ENCODE measurements around the gene TRIM29.

TRIM29 gene

GRCh38 chr11:120119121-120119520, 18.8 kb downstream of the TRIM29 start:
- DNase-seq (ENCODE audit: low read depth): no peak
- no peak overlapping the region for H3K4me3 ChIP-seq (ENCODE audit: control insufficient read depth, low read depth, low read length)
- no peak for TF ChIP-seq CTCF (IDR thresholded peaks at IDR 0.05; ENCODE audit: control insufficient read depth, insufficient read depth, low read depth, low read length, missing control alignments)

DNA sequence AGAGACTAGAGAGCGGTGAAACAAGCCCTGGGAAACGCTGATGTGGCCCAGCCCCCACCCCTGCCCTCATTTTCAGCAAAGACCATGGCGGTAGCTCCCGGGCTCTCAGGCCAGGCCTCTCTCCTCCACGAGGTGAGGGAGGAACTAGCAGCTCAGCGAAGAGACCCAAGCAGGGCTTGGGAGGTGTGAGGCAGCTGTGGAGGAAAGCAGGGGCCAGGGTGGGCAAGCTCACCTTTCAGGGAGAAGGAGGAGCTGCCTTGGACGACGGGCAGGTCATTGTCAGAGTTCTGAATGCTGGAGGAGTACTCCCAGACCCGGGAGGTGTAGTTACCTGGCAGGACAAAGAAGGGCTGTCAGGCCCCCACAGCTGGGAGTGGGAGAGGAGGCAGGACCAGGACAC, 19.9 kb downstream of the TRIM29 start:
- no peak for DNase-seq (ENCODE audit: low read depth)
- no peak overlapping the region for H3K4me3 ChIP-seq (ENCODE audit: control insufficient read depth, low read depth, low read length)
- TF ChIP-seq CTCF (IDR thresholded peaks at IDR 0.05; ENCODE audit: control insufficient read depth, insufficient read depth, low read depth, low read length, missing control alignments): no peak

DNA sequence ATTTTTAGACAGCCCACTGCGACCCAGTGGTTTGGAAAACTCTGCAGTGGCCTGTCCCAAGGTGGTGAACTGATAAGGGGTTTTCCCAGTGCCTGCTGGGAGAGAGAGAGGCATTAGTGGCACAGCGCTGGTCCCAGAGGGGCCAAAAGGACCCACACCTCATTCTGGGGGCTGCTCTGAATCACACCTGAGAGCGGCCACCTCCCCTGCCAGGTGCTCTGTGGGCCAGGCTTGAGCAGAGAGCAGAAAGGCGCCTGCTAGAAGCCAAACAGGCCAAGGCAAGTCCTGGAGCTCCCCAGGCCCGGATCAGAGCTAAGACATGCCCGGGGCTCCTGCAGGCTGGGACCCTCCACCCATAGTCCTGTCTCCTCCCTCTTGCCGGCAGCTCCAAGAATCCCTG, 20.9 kb downstream of the TRIM29 start:
- DNase-seq (ENCODE audit: low read depth): no peak
- no peak overlapping the region for H3K4me3 ChIP-seq (ENCODE audit: control insufficient read depth, low read depth, low read length)
- TF ChIP-seq CTCF (IDR thresholded peaks at IDR 0.05; ENCODE audit: control insufficient read depth, insufficient read depth, low read depth, low read length, missing control alignments): no peak

- no peak overlapping the region for H3K4me3 ChIP-seq (ENCODE audit: control insufficient read depth, low read depth, low read length)
- TF ChIP-seq CTCF (IDR thresholded peaks at IDR 0.05; ENCODE audit: control insufficient read depth, insufficient read depth, low read depth, low read length, missing control alignments): no peak
- DNase-seq (ENCODE audit: low read depth): no peak
Observed at GRCh38 chr11:120115272-120116000, 22.5 kb downstream of the TRIM29 start.

DNA sequence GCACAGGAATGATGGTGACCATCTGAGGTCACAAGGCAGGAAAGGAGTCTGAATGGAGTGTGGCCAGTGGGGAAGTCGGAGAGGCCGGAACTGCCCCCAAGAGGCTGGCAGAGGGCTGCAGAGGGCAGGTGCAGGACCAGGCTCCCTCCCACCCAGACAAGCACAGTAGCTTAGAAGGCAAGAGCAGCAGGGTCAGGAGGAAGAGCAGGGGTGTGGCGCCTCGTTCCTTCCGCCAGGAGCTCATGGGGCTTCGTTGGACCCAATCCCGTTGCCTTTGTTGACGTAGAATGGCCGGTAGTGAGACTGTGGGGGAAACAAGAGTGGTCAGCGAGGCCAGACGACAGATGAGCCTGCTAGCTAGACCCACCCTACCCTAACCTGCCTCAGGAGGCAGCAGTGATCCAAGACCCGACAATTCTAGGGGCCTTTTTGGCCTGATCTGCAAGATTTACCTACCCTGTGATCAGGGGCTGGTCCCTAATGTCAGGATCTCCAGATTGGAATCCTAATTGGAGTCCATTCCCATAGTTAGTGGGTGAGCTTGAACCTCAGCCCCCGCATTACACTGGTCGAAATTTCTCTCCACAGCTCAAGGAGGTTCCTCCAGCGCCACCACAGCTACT, 25.6 kb downstream of the TRIM29 start:
- no peak overlapping the region for H3K4me3 ChIP-seq (ENCODE audit: control insufficient read depth, low read depth, low read length)
- TF ChIP-seq CTCF (IDR thresholded peaks at IDR 0.05; ENCODE audit: control insufficient read depth, insufficient read depth, low read depth, low read length, missing control alignments): no peak
- DNase-seq (ENCODE audit: low read depth): no peak

GRCh38 chr11:120109531-120109930, 28.4 kb downstream of the TRIM29 start:
- no peak for TF ChIP-seq CTCF (IDR thresholded peaks at IDR 0.05; ENCODE audit: control insufficient read depth, insufficient read depth, low read depth, low read length, missing control alignments)
- H3K4me3 ChIP-seq (ENCODE audit: control insufficient read depth, low read depth, low read length): no peak overlapping the region
- no peak for DNase-seq (ENCODE audit: low read depth)
